ENCODE measurements around the gene DDAH1. TPM values are rescaled to one million over a fixed set of nuclear protein-coding genes. Genes with fewer than 3 reads are reported as not detected.

The DDAH1 gene
- total RNA-seq, 1 experiment from 2014 or later, result 36.3 TPM

- no peaks in the 10 kb centered on the region for H3K4me1 Mint-ChIP-seq
- Histone ChIP-seq H2BK120ac (ENCODE audit: low read depth, low read length, poor library complexity, severe bottlenecking) (no peak overlapping the region), H3K27me3 (ENCODE audit: insufficient read depth, low read length) (no peaks in the 10 kb centered on the region)
Measured at GRCh38 chr1:85484716-85485115, 19.8 kb upstream of the DDAH1 start.

More at GRCh38 chr1:85484716-85485115, 19.8 kb upstream of the DDAH1 start:
- H4K20me1 ChIP-seq (ENCODE audit: control insufficient read depth, insufficient read depth, insufficient read length), result no peaks in the 10 kb centered on the region
- no peak overlapping the region for H2AK5ac ChIP-seq (ENCODE audit: insufficient read length, low read length)
- H3K56ac ChIP-seq (ENCODE audit: insufficient read length, low read depth, low read length), result no peak overlapping the region
- TF ChIP-seq CTCF (conservative IDR thresholded peaks at IDR 0.05), result no peak
- no peak overlapping the region for H4K5ac ChIP-seq (ENCODE audit: insufficient read length, low read depth, low read length)
- H3K23me2 ChIP-seq (ENCODE audit: insufficient read length, low read depth, low read length, poor library complexity, severe bottlenecking), result no peaks in the 10 kb centered on the region
- no peaks in the 10 kb centered on the region for H3K4me1 ChIP-seq (ENCODE audit: insufficient read depth, low read length)
- H2BK15ac ChIP-seq (ENCODE audit: low read depth, low read length), result no peak overlapping the region
- H3K9me3 ChIP-seq (ENCODE audit: control insufficient read depth, low read depth, low read length), result no peaks in the 10 kb centered on the region
- H4K91ac ChIP-seq (ENCODE audit: insufficient read length, low read depth, low read length), result no peak overlapping the region
- no peak overlapping the region for H3K9ac ChIP-seq (ENCODE audit: extremely low read depth, insufficient read length, low read length)
- Mint-ChIP-seq H3K36me3 (ENCODE audit: insufficient read depth in 1 of 3, low read depth in 3 of 3) (no peaks in the 10 kb centered on the region), H3K9me3 (no peaks in the 10 kb centered on the region), H3K27ac (no peak overlapping the region), H3K27me3 (ENCODE audit: low read depth) (no peaks in the 10 kb centered on the region), H3K4me3 (no peak overlapping the region)
- no peak overlapping the region for H3T11ph ChIP-seq (ENCODE audit: low read length)
- WGBS (ENCODE audit: extremely low coverage, insufficient read length, low lambda C conversion rate), result no CpG with 5 or more reads among the region's 1 CpG
- H2AFZ ChIP-seq (ENCODE audit: low read length), result no peak overlapping the region
- H4K8ac ChIP-seq (replicated peaks; ENCODE audit: insufficient read length, low read depth, low read length), result no peak overlapping the region
- no peak overlapping the region for H3K18ac ChIP-seq (ENCODE audit: insufficient read length, low read depth, low read length)
- H3K4me2 ChIP-seq (ENCODE audit: insufficient read depth, insufficient read length, low read length), result no peak overlapping the region
- H2BK5ac ChIP-seq (ENCODE audit: insufficient read length, low read length), result no peak overlapping the region
- H3K79me2 ChIP-seq (ENCODE audit: insufficient read depth, low read length), result no peaks in the 10 kb centered on the region
- no peak for DNase-seq
- H3K4ac ChIP-seq (ENCODE audit: low read depth, low read length), result no peak overlapping the region
- no peak overlapping the region for H2BK12ac ChIP-seq (ENCODE audit: insufficient read length, low read depth, low read length)
- no peak overlapping the region for H3K27ac ChIP-seq (ENCODE audit: insufficient read length, low read depth, low read length)
- H3K79me1 ChIP-seq (ENCODE audit: insufficient read depth, low read depth, low read length, poor library complexity, severe bottlenecking), result no peaks in the 10 kb centered on the region
- H3K23ac ChIP-seq (ENCODE audit: insufficient read length, low read depth, low read length), result no peak overlapping the region
- no peak overlapping the region for H2BK20ac ChIP-seq (ENCODE audit: low read depth, low read length, poor library complexity, severe bottlenecking)
- no peak overlapping the region for H3K14ac ChIP-seq (ENCODE audit: insufficient read depth, low read length)

All from H9 (cell line).